Prostate gland (tissue), 2 donors: Measurements from ENCODE around the gene LRRC8E.

Source experiments
- CTCF ChIP-seq, 4 experiments: fragments of 200-600 bp in 2 of 4; fragments of 450-650 bp in 2 of 4; sonication (generic) in 2 of 4; IDR thresholded peaks; 1 replicate in 3 of 4; 2 replicates in 1 of 4; pipeline ENCODE4 v1.5.1; 2016 to 2019; ENCODE audit warnings: antibody characterized with exemption in 4 of 4, mild to moderate bottlenecking in 2 of 4, moderate library complexity in 2 of 4
- POLR2A ChIP-seq: fragments of 450-650 bp; IDR thresholded peaks from one replicate; pipeline ENCODE4 v1.6.1; 2016; ENCODE audit warnings: antibody characterized with exemption, mild to moderate bottlenecking

DNA sequence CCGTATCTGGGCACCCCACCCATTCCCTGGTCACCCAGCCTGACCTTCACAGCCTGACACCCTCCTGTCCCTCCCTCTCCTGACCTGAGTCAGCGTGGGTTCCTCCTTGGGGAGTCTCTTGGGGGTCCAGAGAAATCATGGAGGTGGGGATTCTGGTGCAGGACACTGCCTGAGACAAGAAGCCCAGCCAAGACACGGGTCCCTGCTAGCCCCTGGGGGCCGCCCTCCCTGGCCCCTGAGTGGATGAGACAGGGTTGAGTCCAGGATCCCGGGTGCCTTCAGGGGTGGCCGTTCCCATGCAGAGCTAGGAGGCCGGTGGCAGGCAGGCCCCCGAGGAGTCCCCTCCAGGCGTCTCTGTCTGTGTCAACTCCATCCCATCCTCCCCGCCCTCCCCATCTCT lies 17.0 kb downstream of the LRRC8E start:
- TF ChIP-seq POLR2A: no peak
- no peak for TF ChIP-seq CTCF (IDR thresholded peaks at IDR 0.05)
